HG03565 (cell line): ENCODE measurements around the gene PITPNM3.

Source experiments
- ATAC-seq: cut with Tn5 transposase; IDR thresholded peaks from one replicate; pipeline ENCODE4 v1.9.1; 2021; ENCODE audit warnings: mild to moderate bottlenecking, moderate library complexity; ENCODE audit not compliant: unreplicated experiment

Gene PITPNM3

DNA sequence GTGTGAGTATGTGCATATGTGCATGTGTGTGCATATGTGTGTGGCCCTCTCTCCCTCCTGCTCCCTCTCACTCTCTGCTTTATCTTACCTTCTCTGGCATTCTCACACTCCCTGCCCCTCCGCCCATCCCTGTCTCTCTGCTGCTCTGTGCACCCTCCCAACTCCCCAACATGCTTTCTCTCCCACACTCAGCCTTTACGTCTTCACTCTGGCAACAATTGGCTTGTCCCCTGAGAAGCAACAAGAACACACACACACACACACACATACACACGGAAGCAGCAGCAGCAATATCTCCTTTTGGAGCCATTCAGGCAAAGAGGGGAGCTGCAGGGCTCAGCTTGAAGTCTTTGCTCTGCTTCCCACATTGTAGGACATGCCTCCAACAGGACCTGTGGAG lies 27.8 kb downstream of the PITPNM3 start:
- ATAC-seq: no peak

GRCh38 chr17:6526362-6527152 lies 29.8 kb downstream of the PITPNM3 start:
- ATAC-seq: no peak

- ATAC-seq: no peak
These were observed 30.6 kb downstream of the PITPNM3 start for GRCh38 chr17:6525731-6526130.

- ATAC-seq: no peak
These were observed 31.2 kb downstream of the PITPNM3 start for GRCh38 chr17:6525141-6525540.

- no peak for ATAC-seq
These were observed 31.8 kb downstream of the PITPNM3 start for GRCh38 chr17:6524520-6524919.

DNA sequence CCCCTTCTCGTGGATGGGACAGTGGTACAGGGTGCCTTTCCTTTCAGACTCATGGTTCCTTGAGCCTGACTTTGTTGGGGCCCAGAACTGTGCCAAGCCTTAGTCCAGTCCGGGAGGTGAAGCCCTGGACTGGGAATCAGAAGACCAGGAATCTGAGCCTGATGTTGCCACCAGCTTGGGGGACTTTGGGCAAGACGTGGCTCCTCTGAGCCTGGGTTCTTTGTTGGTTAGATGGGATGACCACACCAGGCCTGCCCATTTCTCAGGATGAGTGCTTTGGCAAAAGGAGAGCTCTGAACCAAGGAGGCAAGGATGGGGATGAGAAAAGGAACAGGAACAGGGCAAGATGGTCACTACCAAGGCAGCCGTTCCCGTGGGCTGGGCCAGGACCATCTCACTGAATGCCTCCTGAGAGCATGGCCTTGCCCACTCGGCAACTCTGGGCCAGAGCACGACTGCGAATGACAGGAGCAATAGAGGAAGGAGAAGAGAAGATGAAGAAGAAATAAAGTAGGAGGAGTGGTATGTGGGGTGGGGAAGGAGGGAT lies 32.5 kb downstream of the PITPNM3 start:
- no peak for ATAC-seq

- no peak for ATAC-seq
These were observed 33.0 kb downstream of the PITPNM3 start for GRCh38 chr17:6523330-6523729.

DNA sequence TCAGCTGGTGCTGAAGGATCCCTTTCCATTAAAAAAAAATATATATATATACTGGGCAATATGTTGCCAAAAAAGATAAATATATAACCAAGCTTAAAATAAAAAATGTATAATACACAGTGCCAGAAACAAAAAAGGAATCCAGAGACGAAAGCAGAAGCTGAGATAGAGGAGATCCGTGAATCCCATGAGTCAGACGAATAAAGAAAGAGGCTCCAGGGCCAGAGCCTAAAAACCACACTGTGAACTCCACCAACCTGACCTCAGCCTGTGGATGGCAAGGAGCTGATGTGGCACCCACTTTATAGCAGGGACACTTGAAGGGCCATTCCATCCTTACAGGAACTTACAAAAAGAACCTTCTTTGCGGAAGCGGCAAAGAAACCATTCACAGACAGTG lies 34.8 kb downstream of the PITPNM3 start:
- ATAC-seq: no peak

- ATAC-seq: no peak
These were observed 39.3 kb downstream of the PITPNM3 start for GRCh38 chr17:6517062-6517461.

- no peak for ATAC-seq
These were observed 42.0 kb downstream of the PITPNM3 start for GRCh38 chr17:6514371-6514770.

DNA sequence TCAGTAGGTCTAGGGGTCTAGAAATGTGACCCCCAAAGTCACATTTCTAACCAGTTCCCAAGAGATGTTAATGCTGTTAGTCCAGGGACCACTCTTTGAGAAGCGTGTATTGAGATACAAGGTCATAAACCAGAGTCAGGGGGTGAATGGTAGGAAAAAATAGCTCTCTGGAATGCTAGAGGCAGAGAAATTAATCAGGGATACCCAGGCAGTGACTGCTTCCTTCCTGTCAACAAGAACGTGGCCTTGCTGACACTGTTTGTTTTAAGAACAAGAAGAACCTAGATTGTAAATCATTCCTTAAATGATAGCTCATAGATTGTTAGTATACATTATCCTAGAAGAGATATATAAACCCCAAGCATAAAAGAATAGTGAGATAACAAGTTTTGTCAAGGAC lies 43.8 kb downstream of the PITPNM3 start:
- no peak for ATAC-seq

DNA sequence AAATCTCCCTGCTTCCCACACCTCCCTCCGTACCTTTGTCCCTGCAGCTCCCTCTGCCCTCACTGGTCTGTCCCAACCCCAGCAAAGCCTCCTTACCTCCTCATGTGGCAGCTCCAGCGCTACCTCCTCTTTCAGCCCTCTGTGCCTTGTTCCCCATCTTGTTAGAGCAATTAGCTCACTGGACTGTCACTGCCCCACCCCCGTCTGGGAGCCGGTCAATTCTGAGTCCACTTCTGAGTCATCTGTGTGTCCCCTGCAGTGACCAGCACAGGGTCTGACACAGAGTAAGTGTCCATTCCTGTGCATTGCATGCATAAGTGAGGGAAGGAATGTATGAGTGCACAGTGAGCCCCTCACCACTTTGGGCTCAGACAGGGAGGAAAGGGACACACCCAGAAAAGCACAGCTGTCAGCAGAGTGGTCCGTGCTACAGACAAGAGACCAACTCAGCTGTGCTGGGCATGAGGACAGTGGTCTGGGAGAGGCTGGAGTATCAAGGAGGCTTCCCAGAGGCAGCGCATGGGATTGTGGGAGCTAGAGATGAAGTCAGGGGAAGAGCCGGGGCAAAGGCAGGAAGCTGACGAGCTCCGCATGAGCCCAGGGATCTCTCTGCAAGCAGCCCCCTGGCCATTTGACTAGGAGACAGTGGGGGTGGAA lies 45.9 kb downstream of the PITPNM3 start:
- no peak for ATAC-seq

- ATAC-seq: no peak
These were observed 46.4 kb downstream of the PITPNM3 start for GRCh38 chr17:6509921-6510320.

GRCh38 chr17:6509031-6509771 lies 47.2 kb downstream of the PITPNM3 start:
- no peak for ATAC-seq

DNA sequence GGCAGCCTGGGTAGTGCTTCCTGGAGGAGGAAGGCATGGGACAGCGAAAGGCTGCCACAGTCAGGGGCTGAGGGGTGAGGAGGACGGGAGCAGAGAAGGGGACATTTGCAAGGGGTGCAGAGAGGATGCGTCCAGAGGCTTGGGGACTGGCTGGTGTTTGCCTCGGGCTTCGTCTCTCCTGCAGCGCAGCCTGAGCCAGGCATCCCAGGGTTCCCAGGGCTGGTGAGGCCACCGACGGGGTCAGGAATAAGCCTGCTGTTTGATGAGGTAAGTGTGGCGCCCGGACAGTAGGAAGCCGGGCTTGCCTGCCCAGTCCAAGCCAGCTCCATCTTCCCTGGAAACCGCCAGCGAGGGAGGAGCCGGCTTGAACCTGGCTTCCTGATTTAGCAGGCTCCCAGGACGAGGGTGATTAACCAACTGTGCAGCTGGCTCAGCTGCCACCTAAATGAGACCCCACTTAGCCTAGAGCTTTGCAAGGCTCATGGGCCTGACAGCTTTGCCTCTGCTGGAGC lies 47.8 kb downstream of the PITPNM3 start:
- no peak for ATAC-seq

DNA sequence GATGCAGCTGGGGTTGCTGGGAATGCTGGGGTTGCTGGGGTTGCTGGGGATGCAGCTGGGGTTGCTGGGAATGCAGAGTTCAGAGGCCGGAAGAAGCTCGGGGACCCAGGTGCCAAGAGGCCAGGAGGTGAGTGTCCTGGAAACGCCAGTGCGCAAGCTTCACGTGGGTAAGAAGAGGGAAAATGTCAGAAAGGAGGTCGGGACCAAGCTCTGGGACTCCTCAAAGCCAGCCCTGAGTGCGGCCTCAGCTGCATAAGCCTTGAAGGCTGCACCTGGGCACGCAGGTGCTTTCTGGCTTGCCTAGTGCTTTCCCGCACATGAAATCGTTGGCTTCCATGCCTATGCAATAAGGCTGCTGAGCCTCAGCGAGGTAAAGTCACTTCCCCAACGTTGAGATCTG lies 48.3 kb downstream of the PITPNM3 start:
- ATAC-seq: no peak

DNA sequence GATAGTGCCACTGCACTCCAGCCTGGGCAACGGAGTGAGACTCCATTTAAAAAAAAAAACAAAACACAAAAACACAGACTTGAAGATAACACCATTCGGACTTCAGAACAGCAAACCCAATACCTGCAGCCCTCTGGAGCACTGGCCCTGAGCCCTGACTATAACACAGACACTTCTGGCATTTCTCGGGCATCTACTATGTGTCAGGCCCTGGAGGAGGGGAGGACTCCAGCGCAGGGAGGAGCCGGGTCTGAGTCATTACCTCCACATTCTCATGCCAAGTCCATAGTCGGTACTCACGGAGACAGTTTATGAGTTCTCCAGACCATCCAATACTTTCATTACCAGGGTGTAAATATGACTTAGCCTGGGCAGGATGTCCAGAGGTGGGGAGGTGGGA lies 48.8 kb downstream of the PITPNM3 start:
- no peak for ATAC-seq

- ATAC-seq: no peak
These were observed 49.6 kb downstream of the PITPNM3 start for GRCh38 chr17:6506679-6507231.

GRCh38 chr17:6505425-6506142 lies 50.8 kb downstream of the PITPNM3 start:
- ATAC-seq: no peak

GRCh38 chr17:6503641-6504195 lies 52.6 kb downstream of the PITPNM3 start:
- ATAC-seq: no peak
